SK-N-DZ (cell line): ENCODE results near the gene MVK. TPM values are rescaled to one million over a fixed set of nuclear protein-coding genes. Genes with fewer than 3 reads are reported as not detected.
A peak's percentile ranks its signal among the peaks of the same experiment; 100 is the strongest.

Source experiments
- DNase-seq: peaks from one replicate; pipeline ENCODE4 v3.0.0-alpha.2; 2015; ENCODE audit warnings: low spot score
- polyA plus RNA-seq, 2 experiments: library from polyadenylated mRNA; depleted of rRNA; stranded (reverse); fragments of >200 nt; gene quantifications; 2 replicates each; pipeline ENCODE4 v1.2.3, GENCODE V29; 2014

The MVK gene
- polyA plus RNA-seq (2014; cell fraction: cytosol; rRNA removed), result 35.7 and 38.1 TPM in 2 replicates
- polyA plus RNA-seq (2014; cell fraction: nucleus; rRNA removed), result 55.4 and 61.2 TPM in 2 replicates

DNA sequence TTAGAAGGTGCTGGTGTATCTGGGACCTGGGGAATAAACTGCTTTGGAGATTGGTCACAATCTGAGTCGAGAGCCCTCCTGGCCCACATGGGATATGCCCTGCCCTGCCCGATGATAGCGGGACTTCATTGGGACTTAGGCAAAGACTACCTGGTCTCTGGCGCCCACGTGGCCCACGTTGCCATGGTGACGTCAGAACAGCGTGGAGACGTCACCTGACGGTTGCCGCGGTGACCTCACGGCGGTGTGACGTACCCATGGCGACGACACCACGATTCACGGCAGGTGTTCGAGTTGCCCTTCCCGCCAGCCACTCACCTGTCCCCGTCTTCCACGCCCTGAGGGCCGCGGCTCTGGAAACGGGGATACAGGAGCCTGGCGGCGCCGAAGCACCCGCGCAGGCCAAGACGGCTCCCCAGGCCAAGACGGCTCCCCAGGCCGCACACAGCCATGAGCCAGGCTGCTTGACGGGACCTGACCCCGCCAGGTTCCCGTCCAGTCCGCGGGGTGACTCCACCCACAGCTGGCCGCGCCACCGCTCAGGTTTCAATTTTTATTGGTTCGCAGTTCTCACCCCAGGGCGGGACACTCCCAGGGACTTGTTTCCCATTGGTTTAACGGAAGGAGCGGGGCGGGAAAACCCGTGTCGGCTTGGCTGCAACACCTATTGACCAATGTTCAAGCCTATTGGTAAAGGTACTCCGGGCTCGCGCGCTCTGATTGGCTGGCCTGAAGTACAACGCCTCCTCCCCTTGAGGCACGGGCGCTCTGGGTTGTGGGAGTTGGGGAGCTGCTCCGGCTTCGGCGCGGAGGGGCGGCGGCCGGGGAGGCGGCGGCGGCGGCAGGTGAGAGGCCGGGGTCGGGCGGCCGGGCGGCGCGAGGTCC is at the start of gene MVK, which contains the start of gene MMAB:
MVK (plus strand) TSS at position 766 of the 885 bp plus-strand sequence. CDS start 1,029 bp downstream, outside the sequence.
MMAB (minus strand) TSS at position 476 of the 885 bp plus-strand sequence; CDS start at position 452, 24 bp downstream.
- peak; percentile 100 for DNase-seq

DNA sequence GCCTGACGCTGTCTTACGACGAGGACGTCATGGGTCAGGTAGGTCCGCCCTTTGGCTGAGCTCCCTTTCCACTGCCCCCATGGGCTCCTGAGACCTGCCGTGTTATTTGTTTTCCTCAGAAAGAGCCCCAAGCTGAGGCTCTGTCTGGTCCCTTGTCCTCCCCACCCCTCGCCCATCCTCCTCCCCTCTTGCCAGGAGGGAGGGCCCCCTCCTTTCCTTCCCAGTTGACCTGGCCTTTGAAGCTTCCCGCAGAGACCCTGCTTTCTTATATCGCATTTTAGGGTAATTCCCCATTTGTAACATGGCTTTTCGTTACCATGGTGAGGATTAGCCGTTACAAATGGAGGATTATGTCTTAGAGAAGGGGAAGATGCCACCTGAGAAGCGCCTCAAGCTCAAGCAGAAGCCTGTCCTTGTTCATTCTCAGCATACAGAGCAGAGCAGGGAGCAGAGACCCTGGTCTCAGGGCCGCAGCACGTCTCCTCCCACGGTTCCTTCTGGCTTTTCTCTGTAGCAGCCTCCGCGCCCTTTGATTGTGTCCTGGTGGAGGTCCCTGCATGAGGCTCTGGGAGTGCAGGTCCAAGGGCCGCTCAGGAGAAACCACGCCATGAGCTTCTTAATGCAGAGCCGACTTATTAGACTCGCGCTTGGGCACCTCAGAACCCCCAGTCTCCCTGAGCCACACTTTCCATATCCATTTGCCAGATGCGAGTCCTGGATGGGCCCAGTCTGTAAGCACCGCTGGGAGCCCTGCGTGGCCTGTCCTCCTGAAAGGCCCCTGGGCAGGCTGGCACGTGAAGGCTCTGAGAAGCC is 48.9 kb upstream of the MVK start:
- DNase-seq, result no peak

DNA sequence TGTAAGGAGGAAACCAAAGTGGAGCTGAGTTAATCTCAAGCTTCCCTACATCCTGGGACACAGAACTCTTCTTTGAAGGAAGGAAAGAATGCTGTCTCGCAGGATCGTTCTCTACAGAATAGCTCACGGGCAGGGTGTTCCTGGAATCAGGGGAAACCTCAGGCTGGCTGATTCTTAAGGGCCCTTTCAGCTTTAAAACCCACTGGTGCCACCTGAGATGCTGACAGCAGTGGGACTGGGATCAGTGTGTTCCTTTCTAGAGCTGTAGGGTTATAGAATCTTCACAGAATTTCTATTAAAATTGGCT is 48.4 kb upstream of the MVK start:
- DNase-seq, result no peak

DNA sequence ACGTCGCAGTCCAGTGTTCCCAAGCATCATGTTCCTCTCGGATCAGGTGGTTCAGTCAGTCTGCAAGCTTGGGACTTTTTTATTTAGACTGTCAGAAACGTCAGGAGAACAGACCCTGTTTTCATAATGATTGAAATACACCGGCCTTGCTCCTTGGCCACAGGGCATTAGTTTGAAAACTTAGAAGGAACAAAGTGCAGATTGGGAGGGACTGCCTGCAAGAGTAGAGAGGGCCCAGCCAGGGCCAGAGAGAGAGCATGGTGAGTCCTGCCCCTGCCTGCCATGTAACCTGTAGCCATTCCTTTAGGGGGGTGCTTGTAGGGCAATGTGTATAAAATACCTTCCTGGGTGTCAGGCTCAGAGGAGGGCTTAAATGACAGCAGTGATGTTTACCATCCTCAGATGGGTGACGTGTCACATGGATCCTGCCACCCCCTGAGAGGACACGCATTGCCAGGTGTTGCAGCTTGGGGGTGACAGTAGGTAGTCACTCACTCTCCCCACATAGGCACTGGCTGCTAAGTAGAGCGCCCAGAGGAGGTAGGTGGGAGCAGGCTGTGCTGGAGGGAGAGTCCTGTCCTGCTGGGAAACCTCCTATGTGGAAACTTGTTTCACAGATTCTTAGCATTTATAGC is 46.0 kb upstream of the MVK start:
- DNase-seq, result no peak

DNA sequence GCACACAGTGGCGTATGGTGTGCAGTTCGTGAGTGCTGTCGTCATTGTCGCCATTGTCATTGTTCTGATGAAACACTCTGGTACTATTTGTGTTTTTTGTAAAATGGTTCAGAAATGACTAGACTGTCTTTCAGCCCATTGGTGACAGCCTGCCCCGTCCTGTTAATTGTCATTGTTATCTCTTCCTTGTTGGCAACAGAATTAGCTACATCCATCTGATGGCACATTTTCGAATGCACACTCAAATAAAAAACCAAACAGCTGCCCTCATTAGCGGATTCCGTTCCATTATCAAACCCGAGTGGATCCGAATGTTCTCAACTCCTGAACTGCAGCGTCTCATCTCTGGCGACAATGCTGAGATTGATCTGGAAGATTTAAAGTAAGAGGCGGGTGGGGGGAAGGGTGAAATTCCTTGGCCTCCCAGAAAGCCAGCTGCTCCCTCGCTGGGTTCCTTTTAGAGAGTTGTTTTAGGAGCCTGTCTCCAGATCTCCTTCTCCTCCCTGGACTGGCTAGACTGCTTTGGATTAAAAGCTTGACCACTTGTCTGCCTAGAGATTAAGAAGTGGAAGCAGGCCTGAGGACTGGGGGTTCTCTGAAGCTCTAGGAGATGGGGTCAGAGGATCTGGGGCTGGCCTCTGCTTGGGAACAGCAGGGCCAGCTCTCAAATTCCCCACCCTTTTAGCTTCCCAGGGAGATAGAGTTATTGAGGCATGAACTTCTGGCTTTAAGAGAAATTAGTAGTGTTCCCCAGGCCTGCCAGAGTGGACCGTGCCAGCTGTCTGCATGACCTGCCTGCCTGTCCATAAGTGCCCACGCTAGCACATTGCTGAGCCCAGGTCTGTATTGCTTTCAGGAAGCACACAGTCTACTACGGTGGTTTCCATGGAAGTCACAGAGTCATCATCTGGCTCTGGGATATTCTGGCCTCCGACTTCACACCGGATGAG is 43.6 kb upstream of the MVK start:
- DNase-seq, result peak; percentile 50

DNA sequence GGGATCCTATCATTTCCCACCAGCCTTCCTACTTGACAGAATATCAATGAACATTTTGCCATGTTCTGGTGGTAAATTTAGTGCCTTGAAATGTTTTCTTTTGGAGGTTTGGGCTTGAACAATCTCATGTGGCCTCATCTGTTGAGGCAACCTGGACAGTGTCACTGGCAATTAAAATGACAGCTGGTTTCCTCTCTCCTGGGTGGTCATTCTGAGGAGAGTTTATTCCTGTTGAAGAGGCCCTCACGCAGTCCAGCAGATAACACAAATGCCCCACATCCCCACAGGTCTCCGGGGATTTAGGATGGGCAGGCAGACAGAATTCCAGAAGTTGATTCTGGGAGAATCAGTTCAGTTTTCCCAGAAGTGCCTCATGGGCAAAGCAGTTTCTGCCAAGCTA is 42.2 kb upstream of the MVK start:
- peak; percentile 88 for DNase-seq

DNA sequence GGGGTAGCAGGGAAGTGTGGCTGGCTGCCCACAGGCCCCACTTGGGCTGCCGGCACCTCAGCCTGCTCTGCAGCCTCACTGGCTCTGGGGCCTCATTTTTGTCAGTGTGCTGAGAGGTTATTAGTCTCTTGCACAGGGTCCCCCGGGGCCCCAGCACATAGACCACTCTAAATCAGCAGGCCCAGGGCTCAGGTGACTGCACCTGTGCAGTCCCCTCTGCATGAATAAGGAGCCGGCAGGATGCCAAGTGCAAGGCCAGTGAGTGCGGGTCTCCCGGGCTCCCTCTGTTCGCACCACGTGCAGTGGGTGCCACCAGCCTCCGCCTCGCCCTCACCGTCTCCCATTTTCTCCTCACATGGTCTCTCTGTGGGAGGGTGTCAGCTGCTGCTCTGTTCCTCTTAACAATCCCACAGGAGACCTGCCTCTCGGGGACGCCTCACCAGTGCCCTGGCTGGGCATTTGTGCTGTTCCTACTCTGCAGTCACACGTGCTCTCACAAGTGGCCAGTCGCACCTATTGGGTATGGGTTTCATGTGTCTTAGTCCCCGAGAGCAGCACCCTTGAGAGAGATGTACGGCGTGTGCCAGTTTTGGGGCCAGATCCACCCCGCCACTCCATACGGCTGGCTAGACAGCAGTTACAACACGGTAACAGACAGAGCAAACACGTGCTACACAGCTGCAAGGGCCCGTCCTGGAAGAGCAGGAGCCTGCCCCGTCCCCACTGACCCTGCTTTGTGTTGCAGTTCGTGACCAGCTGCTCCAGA is 40.7 kb upstream of the MVK start:
- no peak for DNase-seq

DNA sequence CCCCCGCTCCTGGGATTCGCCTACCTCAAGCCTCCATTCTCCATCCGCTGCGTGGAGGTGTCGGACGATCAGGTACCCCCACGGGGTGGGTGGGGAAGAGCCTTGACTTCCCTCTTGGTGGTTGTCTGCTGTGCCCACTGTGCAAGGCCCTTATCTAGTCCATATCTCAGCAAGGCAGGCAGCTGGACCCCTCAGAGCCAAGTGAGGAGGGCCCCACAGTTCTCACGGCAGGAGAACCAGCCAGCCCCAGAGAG is 40.2 kb upstream of the MVK start:
- no peak for DNase-seq

DNA sequence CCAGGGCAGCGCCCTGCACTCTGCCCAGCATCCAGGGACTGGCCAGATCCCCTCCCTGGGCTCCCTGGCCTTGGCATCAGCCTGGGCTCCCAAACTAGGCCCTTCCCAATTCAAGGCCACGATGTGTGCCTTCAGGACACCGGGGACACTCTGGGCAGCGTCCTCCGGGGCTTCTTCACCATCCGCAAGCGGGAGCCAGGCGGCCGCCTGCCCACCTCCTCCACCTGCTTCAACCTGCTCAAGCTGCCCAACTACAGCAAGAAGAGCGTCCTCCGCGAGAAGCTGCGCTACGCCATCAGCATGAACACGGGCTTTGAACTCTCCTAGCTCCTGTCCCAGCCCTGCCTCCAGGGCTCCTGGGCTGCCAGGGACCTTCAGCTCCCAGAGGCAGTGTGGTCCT is 39.1 kb upstream of the MVK start:
- DNase-seq, result no peak

DNA sequence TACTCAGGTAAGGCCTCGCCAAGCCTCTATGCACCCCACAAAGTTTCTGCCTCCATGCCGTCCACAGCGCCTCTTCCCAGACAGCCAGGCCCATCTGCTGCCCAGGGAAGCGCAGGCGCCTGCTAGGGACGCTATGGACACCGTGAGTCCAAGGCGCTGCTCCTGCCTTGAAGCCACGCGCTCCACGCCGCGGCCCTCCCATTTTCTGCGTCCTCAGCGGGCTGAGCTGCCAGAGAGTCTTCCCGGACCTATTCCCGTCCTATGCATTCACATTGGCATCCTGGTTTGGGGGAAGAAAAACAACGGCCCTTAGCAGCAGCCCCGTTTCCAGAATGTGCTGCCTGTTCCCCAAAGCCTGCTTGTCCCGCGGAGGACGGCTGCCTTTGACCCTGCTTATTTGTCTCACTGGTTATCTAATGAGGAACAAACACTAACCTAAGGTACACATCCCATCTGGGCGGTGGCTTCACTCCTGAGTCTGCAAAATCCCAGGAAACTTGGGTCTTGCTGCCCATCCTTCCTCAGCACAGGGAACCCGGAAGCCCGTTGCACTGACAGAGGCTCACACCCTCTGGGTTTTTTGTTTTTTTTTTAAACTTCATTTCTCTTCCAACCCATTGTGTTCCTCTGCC is 38.2 kb upstream of the MVK start:
- no peak for DNase-seq

DNA sequence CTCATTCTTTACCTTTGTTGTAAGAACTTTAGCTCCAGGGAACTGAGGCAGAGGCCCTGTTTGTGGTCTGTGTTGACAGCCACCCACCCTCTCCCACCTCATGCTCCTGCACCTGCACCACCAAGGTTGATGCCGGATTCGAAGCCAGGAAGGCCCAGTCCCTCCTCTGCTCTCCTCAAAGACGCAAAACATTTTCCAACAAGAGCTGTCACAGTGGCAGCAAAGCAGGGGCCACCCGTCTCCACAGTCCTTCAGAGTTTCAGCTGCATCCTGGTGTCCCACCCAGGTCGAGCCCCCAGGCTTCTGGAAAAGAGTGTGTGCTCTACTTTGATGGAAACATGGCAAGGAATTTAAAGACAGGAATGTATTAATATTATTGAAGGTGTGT is 37.7 kb upstream of the MVK start:
- no peak for DNase-seq

DNA sequence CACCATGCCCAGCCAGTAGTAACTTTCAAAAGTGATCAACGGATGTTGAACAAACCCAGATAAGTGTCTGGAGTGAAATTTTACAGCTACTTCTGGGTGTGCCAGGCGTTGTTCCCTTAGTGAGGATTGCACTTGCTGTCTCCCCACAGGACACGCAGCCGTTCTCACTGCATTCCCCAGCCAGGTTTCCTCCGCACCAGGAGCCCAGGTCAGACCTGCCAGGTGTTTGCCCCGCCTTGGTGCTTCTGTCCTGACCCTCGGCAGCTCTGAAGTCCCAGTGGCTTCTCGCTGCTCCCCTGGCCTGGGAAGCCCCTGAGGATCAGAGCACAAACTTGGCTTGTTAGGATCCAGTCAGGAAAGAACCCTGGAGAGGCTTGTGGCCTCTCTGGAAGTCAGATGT is 36.5 kb upstream of the MVK start:
- DNase-seq, result no peak

DNA sequence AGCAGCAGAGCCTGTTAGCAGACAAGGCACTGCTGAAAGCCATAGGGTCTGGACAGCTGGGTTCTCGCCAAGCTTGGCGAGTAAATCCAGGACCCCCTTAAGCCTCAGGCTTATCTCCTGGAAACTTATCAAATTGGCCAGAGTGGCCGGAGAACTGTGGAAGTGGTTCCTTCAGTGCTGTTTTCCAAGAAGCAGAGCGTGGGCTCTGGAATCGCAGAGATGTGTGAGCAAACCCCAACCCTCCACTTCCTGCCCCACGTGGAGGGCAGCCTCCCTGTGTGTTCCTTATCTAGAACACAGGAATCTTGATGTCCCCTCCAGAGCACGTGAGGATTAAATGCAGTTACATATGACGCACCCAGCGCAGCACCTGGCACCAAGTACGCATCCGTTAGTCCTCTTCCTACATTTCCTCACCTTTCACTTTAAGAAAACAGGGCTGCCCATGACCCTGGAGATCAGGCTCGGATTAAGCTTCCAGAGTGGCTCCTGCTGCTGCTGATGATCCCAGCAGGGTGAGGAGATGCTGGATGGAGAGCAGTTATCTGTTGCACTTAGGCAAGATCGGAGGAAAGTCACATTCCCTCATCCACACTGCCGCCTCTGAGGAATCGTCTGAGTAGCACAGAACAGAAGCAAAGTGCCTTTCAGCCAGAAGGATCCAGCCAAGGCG is 35.3 kb upstream of the MVK start:
- peak; percentile 37 for DNase-seq

DNA sequence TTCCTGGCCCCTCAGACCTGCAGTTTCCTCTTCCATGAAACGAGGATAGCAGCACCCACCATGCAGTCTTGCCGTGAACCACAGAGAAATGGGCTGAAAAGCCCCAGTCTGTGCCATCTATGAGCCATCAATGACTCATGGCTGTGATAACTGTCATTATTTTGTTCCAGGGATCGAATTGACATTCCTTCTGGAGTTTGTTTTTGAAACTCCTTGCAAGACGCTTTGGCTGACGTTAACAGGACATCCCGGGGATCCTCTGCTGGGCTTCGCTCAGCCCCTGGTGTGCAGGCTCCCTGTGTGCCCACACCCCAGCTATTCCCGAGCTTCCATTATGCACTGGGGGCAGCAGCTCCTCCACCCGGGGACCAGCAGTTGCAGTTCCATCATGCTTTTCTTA is 34.1 kb upstream of the MVK start:
- no peak for DNase-seq

DNA sequence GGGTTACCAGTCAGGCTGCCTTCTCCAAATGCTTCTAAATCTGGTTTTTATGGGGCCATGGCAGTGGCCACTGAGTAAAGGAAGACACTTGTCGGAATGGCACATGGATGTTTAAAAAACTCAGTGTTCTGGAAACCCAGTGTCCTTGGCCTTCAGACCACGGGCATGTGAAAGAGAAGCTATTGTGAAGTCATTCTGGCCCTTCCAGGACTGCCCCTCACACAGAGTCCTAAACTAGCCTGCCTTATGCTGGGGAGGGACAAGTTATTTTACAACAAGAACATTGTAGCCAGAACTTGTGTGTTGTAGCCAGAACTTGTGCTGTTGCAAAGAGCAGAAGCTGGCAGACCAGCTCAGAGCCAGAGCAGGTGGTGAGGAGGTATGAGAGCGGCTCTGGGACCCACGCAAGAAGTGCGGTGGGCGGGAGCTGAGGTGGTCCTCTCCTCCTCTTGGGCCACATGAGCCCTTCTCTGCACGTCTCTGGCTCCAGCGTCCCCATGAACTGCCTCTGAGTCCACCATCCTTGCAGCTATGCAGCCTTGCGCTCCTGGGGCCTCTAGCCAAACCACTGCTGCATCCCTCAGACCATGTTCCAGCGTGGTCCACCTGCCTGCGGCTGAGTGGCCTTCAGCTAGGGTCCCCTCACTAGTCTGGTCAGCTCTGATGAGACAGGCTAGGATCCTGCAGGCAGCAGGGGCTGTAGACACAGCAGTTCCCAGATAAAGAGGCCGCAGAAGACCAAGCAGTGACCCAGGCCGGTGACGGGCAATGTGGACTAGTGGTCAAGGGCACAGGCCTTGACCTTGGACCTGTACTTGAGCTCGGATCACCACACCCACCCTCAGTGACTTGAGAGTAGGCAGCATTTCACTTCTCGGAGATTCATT is 32.8 kb upstream of the MVK start:
- DNase-seq, result no peak

DNA sequence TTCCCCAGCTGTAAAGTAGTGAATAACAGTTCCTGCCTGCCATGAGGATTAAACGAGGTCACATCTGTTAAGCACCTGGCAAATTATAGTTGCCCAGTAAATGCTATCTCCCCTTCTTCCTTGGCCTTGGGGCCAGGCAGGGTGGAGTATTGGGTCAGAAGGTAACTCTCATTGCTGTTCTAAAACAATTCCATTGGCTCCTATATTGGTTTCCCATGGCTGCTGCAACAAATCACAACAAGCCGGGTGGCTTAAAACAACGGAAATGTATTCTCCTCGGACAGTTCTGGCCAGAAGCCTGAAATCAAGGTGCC is 32.2 kb upstream of the MVK start:
- no peak for DNase-seq

DNA sequence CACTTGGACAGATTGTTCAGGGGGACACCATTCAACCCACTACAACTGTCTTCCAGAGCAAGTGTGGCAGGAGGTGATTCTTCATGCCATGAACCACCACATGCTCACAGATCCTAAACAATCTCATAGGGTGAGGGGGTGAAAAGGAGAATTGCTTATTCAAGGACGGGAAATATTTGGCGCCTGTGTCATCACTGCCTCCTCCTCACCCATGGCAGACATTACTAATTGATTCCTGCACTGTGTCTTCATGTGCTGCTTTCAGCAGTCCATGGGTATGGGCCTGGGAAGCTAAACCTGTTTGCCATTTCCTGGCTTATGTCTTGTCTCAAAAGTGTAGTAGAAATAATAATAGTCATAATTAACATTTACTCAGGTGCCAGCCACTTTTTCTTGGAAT is 31.6 kb upstream of the MVK start:
- no peak for DNase-seq

DNA sequence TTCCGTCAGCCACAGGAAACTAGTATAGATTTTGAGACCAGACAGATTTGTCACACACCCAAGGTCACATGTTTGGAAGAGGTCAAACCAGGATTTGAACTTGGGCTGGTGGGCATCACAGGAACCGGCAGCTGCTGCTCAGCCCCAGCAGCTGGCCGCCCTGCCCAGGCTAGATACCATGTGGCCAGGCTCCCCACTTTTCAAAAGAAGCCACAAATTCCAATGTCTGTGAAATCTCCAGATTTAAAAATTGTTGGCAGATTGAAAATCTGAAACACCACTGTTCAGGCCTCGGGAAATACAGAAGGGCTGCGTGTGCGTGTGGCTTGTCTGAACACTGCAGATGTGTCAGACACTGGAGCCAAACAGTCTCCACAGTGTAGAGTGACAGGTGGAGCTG is 30.7 kb upstream of the MVK start:
- no peak for DNase-seq
